ENCODE data around the gene OR5D14. TPM values are rescaled to one million over a fixed set of nuclear protein-coding genes. Genes with fewer than 3 reads are reported as not detected.

Gene OR5D14
- polyA plus RNA-seq, 1 of the 3 experiments (the other 2 are of a cell fraction) = not detected

GRCh38 chr11:55826919-55827318 lies 31.6 kb downstream of the OR5D14 start, which contains the start of gene OR5L2:
OR5L2 (plus strand) TSS chr11:55827219; CDS start chr11:55827219, 0 bp downstream.
- no peaks in the 10 kb centered on the region for H3K79me2 ChIP-seq (ENCODE audit: insufficient read depth)
- no peaks in the 10 kb centered on the region for H3K9me3 ChIP-seq
- no peak within 1 kb of the TSS for H2AFZ ChIP-seq (ENCODE audit: low read depth)
- H3K4me1 ChIP-seq (ENCODE audit: control insufficient read depth in 1 of 2, insufficient read depth in 2 of 2, low read depth in 1 of 2, low read length in 1 of 2) = no peaks in the 10 kb centered on the region
- DNase-seq = no peak
- ChIA-PET POLR2A (no interaction called here), CTCF (interaction anchor here (1.0 kb wide), 1 partner anchor 69 kb away, joined by 3 read pairs; no protein-coding TSS in a partner anchor)
- no peak for TF ChIP-seq MAX (IDR thresholded peaks at IDR 0.05; ENCODE audit: low read depth)
- H3F3A ChIP-seq (replicated peaks; ENCODE audit: insufficient read depth) = no peaks in the 10 kb centered on the region
- H4K20me1 ChIP-seq (ENCODE audit: insufficient read depth) = no peaks in the 10 kb centered on the region
- no peaks in the 10 kb centered on the region for H3K9me2 ChIP-seq
- no peaks in the 10 kb centered on the region for H3K36me3 ChIP-seq (replicated peaks in 1 of 2; ENCODE audit: control insufficient read depth in 1 of 2, insufficient read depth in 2 of 2, low read length in 1 of 2)
- no peaks in the 10 kb centered on the region for H3K27me3 ChIP-seq (ENCODE audit: insufficient read depth)
- H3K27ac ChIP-seq (ENCODE audit: low read depth in 2 of 2, low read length in 1 of 2) = no peak within 1 kb of the TSS
- H3K9ac ChIP-seq = no peak within 1 kb of the TSS
- H3K4me2 ChIP-seq = no peak within 1 kb of the TSS
- no peak within 1 kb of the TSS for H3K4me3 ChIP-seq (ENCODE audit: low read depth in 2 of 2, low read length in 1 of 2)

- TF ChIP-seq SIN3A (IDR thresholded peaks at IDR 0.05; ENCODE audit: borderline replicate concordance, low read depth, low read length) (no peak), EZH2phosphoT487 (IDR thresholded peaks at IDR 0.05; ENCODE audit: borderline replicate concordance, low read depth) (no peak)
- Histone ChIP-seq H3K36me3 (replicated peaks in 1 of 2; ENCODE audit: control insufficient read depth in 1 of 2, insufficient read depth in 2 of 2, low read length in 1 of 2) (no peaks in the 10 kb centered on the region), H3K4me2 (no peak within 1 kb of the TSS), H3K27ac (ENCODE audit: low read depth in 2 of 2, low read length in 1 of 2) (no peak within 1 kb of the TSS), H3K27me3 (ENCODE audit: insufficient read depth) (no peaks in the 10 kb centered on the region), H3K9ac (no peak within 1 kb of the TSS), H3K9me3 (no peaks in the 10 kb centered on the region), H3K79me2 (ENCODE audit: insufficient read depth) (no peaks in the 10 kb centered on the region), H3K9me2 (no peaks in the 10 kb centered on the region), H3K4me3 (ENCODE audit: low read depth in 2 of 2, low read length in 1 of 2) (no peak within 1 kb of the TSS), H3K4me1 (ENCODE audit: control insufficient read depth in 1 of 2, insufficient read depth in 2 of 2, low read depth in 1 of 2, low read length in 1 of 2) (no peaks in the 10 kb centered on the region), H4K20me1 (ENCODE audit: insufficient read depth) (no peaks in the 10 kb centered on the region), H3F3A (replicated peaks; ENCODE audit: insufficient read depth) (no peaks in the 10 kb centered on the region), H2AFZ (ENCODE audit: low read depth) (no peak within 1 kb of the TSS)
- ChIA-PET CTCF (no interaction called here), POLR2A (no interaction called here)
- DNase-seq = no peak
- WGBS (ENCODE audit: low lambda C conversion rate) = 1% methylated on average over 3 of the region's 3 CpGs
Observed at GRCh38 chr11:55838452-55838851, 43.1 kb downstream of the OR5D14 start, which contains the start of gene OR5D16. OR5D16 (plus strand) TSS chr11:55838752; CDS start chr11:55838752, 0 bp downstream.

Other genes with a start within 250 kb of the OR5D14 start
- not detected in 2 replicates for gene OR4C15, start 241.1 kb upstream of the OR5D14 start, polyA plus RNA-seq (2012; rRNA removed)
- gene OR4C16, start 223.4 kb upstream of the OR5D14 start, polyA plus RNA-seq (2012; rRNA removed) = not detected in 2 replicates
- gene OR4C11, start 187.9 kb upstream of the OR5D14 start, polyA plus RNA-seq (2012; rRNA removed) = not detected in 2 replicates
- not detected in 2 replicates for gene OR4P4, start 160.4 kb upstream of the OR5D14 start, polyA plus RNA-seq (2012; rRNA removed)
- gene OR4S2, start 147.2 kb upstream of the OR5D14 start, polyA plus RNA-seq (2012; rRNA removed) = not detected in 2 replicates
- not detected in 2 replicates for gene OR4C6, start 133.4 kb upstream of the OR5D14 start, polyA plus RNA-seq (2012; rRNA removed)
- not detected in 2 replicates for gene OR5D13, start 22.1 kb upstream of the OR5D14 start, polyA plus RNA-seq (2012; rRNA removed)
- gene OR5L1, start 15.8 kb downstream of the OR5D14 start, polyA plus RNA-seq (2012; rRNA removed) = not detected in 2 replicates
- gene OR5D18, start 24.1 kb downstream of the OR5D14 start, polyA plus RNA-seq (2012; rRNA removed) = not detected in 2 replicates
- gene OR5L2, start 31.7 kb downstream of the OR5D14 start, polyA plus RNA-seq (2012; rRNA removed) = not detected in 2 replicates
- gene OR5D16, start 43.2 kb downstream of the OR5D14 start, polyA plus RNA-seq (2012; rRNA removed) = not detected in 2 replicates
- gene TRIM51, start 87.7 kb downstream of the OR5D14 start, polyA plus RNA-seq (2012; rRNA removed) = not detected in 2 replicates
- not detected in 2 replicates for gene OR5W2, start 119.0 kb downstream of the OR5D14 start, polyA plus RNA-seq (2012; rRNA removed)
- not detected in 2 replicates for gene OR5I1, start 140.8 kb downstream of the OR5D14 start, polyA plus RNA-seq (2012; rRNA removed)
- not detected in 2 replicates for gene OR10AG1, start 174.4 kb downstream of the OR5D14 start, polyA plus RNA-seq (2012; rRNA removed)
- not detected in 2 replicates for gene OR5F1, start 199.1 kb downstream of the OR5D14 start, polyA plus RNA-seq (2012; rRNA removed)
- not detected in 2 replicates for gene OR5AS1, start 232.1 kb downstream of the OR5D14 start, polyA plus RNA-seq (2012; rRNA removed)